GM19438 (cell line): ENCODE results near the gene VPS54.
A peak's percentile ranks its signal among the peaks of the same experiment; 100 is the strongest.

ENCODE experiments used
- ATAC-seq: cut with Tn5 transposase; IDR thresholded peaks from one replicate; pipeline ENCODE4 v1.9.1; 2021; ENCODE audit warnings: low read depth; ENCODE audit not compliant: unreplicated experiment

VPS54 gene

DNA sequence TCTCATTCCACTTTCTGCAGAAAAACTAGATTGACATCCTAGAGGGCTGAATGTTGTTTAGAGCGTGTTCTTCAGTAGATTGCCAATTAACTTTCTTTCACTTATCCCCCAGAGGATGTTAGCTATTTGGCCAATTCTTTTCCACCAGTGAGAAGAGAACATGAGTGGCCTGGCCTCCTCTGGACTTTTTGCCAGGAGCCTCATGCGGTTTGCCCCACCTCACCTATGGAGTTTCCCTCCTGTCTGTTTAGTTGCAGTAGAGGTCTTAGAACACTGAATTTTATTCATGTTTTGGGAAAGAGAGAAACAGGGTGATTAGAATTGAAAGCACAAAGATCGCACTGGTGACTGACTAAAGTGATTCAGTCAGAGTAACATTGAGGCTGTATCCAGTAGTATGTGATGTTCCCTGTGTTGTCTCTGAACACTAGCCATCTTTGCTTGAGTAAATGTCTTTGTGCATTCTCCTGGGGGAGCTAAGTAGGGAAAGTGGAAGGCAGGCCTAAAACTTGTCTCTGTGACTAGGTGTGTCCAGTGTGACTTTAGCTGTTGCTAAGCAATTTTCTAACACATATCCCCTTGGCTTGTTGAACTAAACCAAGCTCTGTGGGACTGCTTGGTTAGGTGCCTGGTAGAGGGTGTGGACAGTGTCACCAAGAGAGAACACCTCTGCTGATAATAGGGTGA lies 143.5 kb downstream of the VPS54 start:
- no peak for ATAC-seq

GRCh38 chr2:63875131-63875527 lies 144.1 kb downstream of the VPS54 start:
- ATAC-seq = no peak

DNA sequence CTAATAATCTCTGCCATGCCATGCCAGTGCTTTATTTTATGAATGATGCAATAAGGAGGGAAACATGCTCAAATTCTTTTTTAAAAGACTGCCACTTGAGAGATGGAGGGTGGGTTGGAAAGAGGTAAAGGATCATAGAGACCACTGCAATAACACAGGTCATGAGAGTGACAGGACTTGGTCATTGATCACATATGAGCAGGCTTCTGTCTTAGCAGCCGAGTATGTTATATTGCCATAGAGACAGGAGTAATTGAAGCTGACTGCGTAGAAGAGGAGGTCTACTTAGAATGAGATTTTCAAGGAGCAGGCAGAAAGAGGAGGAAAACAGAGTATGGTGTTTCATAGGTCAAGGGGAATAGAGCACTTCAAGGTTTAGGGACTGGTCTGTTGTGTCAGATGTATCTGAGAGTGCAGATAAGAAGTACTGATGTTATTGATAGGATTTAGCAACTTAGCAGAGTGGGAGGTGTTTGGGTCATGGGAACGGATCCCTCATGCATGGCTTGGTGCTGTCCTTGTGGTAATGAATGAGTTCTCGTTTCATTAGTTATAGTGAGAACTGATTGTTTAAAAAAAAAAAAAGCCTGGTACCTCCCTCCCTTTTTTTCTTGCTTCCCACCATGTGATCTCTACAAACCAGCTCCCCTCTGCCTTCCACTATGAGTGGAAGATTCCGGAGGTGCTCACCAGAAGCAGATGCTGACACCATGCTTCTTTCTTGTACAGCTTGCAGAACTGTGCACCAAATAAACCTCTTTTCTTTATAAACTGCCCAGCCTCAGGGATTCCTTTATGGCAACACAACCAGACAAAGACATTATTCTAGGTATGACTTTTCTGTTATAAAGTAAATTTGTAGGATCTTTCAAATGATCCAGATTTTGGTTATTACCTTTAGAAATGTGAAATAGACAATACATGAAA lies 144.8 kb downstream of the VPS54 start:
- no peak for ATAC-seq

GRCh38 chr2:63872571-63873328 lies 146.5 kb downstream of the VPS54 start:
- ATAC-seq = no peak

- no peak for ATAC-seq
Observed at GRCh38 chr2:63871864-63872263, 147.4 kb downstream of the VPS54 start.

DNA sequence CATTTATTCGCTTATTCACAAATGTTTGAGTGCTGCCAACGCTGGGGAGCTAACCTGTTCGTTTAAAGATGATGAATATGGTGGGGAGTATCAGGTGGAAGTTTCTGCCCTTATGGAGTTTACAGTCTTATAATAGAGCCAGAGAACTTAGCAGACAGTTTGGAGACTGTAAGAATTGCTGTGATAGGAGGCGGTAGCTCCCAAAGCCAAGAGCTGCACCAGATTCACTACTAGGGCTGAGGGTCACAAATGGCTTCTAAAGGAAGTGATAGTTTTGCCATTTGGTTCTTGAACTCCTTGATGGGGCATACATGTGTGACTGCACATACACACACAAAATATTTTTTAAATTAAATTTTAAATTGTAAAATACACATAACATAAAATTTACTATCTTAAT lies 148.5 kb downstream of the VPS54 start:
- ATAC-seq = no peak

DNA sequence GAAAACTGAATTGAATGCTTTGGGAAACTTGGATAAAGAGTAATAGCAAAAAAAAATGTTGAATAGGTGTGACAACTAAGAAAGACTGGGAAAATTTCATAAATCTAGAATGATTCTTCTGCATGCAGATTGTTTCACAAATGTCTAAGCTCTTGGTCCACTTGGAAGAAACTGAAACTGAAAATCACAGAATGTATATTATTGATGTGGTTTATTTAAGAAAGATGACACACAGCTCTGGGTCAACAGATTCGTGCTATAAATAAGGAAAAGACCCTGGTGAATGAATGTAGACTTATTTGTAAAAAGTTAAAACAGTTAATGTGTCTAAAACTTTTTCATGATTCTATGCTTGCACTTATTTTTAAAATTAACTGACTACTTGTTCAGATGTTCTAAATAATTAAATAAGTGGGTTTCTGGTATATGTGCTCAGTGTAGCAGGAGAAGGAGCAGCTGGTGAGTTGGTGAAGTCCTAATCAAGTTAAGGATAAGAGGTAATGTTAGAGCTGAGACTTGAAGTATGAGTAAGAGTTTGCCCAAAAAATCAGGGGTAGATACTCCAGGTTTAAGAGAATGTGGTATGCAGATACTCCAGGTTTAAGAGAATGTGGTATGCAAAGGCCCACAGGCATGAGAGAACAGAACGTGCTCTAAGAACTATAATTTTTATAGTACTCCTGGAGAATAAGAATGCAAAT lies 153.1 kb downstream of the VPS54 start:
- no peak for ATAC-seq

GRCh38 chr2:63865159-63865799 lies 153.9 kb downstream of the VPS54 start:
- no peak for ATAC-seq

GRCh38 chr2:63863707-63864106 lies 155.5 kb downstream of the VPS54 start:
- ATAC-seq = no peak

DNA sequence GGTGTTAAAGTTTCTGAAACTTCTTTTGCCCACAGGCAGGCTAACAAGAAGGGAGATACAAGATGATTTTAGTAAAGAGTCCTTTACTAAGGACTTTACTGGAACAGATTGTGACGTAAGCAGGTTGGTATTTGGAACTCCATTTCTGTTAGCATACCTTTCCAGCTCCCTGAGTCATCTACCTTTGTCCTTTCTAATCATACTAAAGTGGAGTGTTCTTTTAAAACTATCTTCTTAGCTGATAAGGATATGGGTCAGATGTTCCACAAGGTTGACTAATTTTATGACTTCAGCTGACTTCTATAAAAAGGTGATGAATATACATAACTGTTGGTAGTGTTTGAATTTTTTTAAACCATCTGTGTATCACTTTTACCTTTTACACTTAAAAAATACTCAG lies 156.4 kb downstream of the VPS54 start:
- ATAC-seq = no peak

DNA sequence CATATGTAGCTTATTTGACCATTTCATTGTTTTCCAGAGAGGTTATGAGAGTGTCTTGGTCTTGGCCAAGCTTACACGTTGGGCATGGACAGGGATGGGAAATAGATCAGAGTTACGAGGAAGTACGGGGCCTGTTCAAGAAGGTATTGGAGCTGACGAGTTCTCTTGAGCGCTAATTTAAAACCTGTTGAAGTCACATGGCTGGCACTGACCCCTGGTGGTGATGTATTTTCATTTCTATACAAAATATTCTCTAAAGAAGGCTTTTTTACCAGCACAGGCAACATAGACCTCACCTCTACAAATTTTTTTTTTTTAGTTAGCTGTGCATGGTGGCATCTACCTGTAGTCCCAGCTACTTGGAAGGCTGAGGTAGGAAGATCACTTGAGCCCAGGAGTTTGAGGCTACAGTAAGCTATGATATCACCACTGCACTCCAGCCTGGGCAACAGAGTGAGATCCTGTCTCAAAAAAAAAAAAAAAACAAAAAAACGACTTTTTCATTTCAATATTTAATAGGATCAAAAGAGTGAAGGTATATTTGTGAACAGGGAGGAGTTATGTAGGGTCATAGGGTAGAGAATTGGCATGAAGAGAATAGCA lies 157.9 kb downstream of the VPS54 start:
- ATAC-seq = peak; percentile 65

GRCh38 chr2:63858291-63858690 lies 160.9 kb downstream of the VPS54 start:
- no peak for ATAC-seq

GRCh38 chr2:63856303-63856603 lies 163.0 kb downstream of the VPS54 start:
- no peak for ATAC-seq

- no peak for ATAC-seq
Observed at GRCh38 chr2:63855418-63856302, 163.6 kb downstream of the VPS54 start.

DNA sequence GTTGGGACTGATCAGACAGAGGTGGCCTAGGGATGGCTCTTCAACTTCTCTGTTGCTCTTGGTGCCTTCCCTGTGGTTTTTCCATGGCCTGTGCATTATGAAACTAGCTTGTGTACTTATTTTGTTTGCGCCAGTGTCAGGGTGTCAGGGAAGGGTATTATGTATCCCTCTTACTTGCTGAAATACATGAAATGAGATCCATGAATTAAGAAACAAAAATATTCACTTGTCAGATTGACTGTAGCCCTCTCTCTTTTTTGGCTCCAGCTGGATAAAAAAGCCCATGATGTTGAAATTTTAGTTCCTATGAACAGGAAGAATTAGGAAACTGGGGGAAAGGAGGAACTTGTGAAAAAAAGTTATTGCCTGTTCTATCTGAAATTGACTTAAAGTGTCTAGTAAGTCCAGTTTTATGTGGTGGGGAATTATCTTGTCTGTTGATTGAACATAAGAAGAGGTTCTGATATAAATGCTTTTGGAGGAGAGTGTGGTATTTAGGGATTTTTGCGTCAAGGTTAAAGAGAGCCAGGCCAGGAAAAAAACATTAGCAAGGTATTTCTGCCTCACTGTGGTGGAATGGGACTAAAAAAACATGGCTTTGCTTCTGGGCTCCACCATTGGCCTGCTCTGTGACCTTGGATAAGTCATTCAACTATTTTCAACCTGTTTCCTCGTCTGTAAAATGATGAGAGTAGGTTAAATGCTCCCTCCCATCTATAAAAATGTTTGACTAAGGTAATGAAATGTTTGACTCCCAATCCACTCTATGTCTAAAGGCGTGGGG lies 165.5 kb downstream of the VPS54 start:
- no peak for ATAC-seq

GRCh38 chr2:63851691-63852311 lies 167.4 kb downstream of the VPS54 start:
- no peak for ATAC-seq

GRCh38 chr2:63850649-63851048 lies 168.6 kb downstream of the VPS54 start:
- no peak for ATAC-seq

DNA sequence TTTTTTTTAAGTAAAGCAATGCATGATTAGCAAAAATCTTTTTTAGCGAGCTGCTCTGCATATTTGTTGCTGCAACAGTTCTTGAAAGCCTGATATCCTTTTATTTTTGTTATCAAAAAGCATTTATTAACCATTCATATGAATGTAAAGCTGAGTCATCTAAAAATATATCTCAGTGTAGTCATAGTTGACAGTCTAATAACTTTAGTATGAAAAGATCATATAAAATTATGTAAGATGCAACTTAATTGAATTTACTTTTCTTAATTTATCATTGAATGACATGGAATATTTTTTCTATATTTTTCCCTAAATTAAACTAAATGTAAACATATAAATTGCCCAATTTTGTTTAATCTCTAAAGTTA lies 169.0 kb downstream of the VPS54 start:
- ATAC-seq = no peak
